HL-60 (cell line): ENCODE measurements around the gene FERMT3.
A peak's percentile ranks its signal among the peaks of the same experiment; 100 is the strongest.

Source experiments
- DNase-seq, 2 experiments: peaks; one replicate each; pipeline ENCODE4 v3.0.0-alpha.2; 2010 to 2020; ENCODE audit warnings: low read depth in 1 of 2, low spot score in 1 of 2
- H3K27ac ChIP-seq: fragments of 250-450 bp; sonication (Bioruptor Pico); replicated peaks from 2 replicates; pipeline ENCODE4 v1.5.1; 2020; ENCODE audit warnings: mild to moderate bottlenecking, moderate library complexity
- H3K27me3 ChIP-seq: fragments of 250-450 bp; sonication (Bioruptor Pico); 2 replicates; pipeline ENCODE4 v1.5.1; 2021; ENCODE audit warnings: mild to moderate bottlenecking, moderate library complexity; ENCODE audit not compliant: insufficient read depth, poor library complexity, severe bottlenecking
- H3K4me3 ChIP-seq: replicated peaks from 2 replicates; pipeline ENCODE4 v1.5.1; 2011; ENCODE audit warnings: mild to moderate bottlenecking, control low read depth, low read length; ENCODE audit not compliant: insufficient read depth
- CTCF ChIP-seq: IDR thresholded peaks from one replicate; pipeline ENCODE4 v1.5.1; 2011; ENCODE audit warnings: low read length, control low read depth, inconsistent platforms; ENCODE audit not compliant: insufficient read depth
- GABPA ChIP-seq: IDR thresholded peaks from 2 replicates; pipeline ENCODE4 v1.6.1; 2012; ENCODE audit warnings: low read depth
- POLR2AphosphoS5 ChIP-seq: IDR thresholded peaks from 2 replicates; pipeline ENCODE4 v1.6.1; 2012; ENCODE audit warnings: low read depth
- REST ChIP-seq: IDR thresholded peaks from 2 replicates; pipeline ENCODE4 v1.6.1; 2012; ENCODE audit warnings: low read depth; ENCODE audit not compliant: insufficient replicate concordance
- SPI1 ChIP-seq: IDR thresholded peaks from 2 replicates; pipeline ENCODE4 v1.6.1; 2012; ENCODE audit warnings: low read depth, mild to moderate bottlenecking, borderline replicate concordance

Gene FERMT3

GRCh38 chr11:64229744-64230170 lies 23.2 kb downstream of the FERMT3 start:
- no peak for DNase-seq
- H3K27ac ChIP-seq, result peak overlapping the region; percentile 79
- H3K27me3 ChIP-seq, result no peaks in the 10 kb centered on the region
- peak overlapping the region; percentile 73 for H3K4me3 ChIP-seq
- no peak for TF ChIP-seq CTCF
- no peak for TF ChIP-seq GABPA
- TF ChIP-seq SPI1, result no peak
- TF ChIP-seq REST, result no peak
- no peak for TF ChIP-seq POLR2AphosphoS5

GRCh38 chr11:64230171-64230984 lies 23.9 kb downstream of the FERMT3 start, which contains the start of gene DNAJC4:
Gene DNAJC4 (plus strand): TSS chr11:64230548. CDS start chr11:64230855, 307 bp downstream.
- no peaks in the 10 kb centered on the region for H3K27me3 ChIP-seq
- peak within 1 kb of the TSS; percentile 79 for H3K27ac ChIP-seq
- H3K4me3 ChIP-seq, result peak within 1 kb of the TSS; percentile 73
- TF ChIP-seq POLR2AphosphoS5, result peak; percentile 50; the same call in 1 of the 2 replicates
- TF ChIP-seq CTCF, result no peak
- no peak for TF ChIP-seq GABPA
- peak; percentile 84 to 93 for DNase-seq

- Histone ChIP-seq H3K27me3 (no peaks in the 10 kb centered on the region), H3K4me3 (peak overlapping the region; percentile 73), H3K27ac (peak overlapping the region; percentile 79)
- TF ChIP-seq POLR2AphosphoS5 (no peak), GABPA (no peak), SPI1 (no peak), REST (no peak)
- peak in 1 of 2 experiments; percentile 72 for DNase-seq
Measured at GRCh38 chr11:64230985-64231365, 24.5 kb downstream of the FERMT3 start.

- Histone ChIP-seq H3K27ac (no peak overlapping the region), H3K27me3 (no peaks in the 10 kb centered on the region), H3K4me3 (no peak overlapping the region; the same call in 1 of the 2 replicates)
- no peak for TF ChIP-seq REST
- DNase-seq, result no peak
Measured at GRCh38 chr11:64231546-64231945, 25.0 kb downstream of the FERMT3 start.
